Measurements from ENCODE around the gene NCR3LG1. TPM values are rescaled to one million over a fixed set of nuclear protein-coding genes. Genes with fewer than 3 reads are reported as not detected.
A peak's percentile ranks its signal among the peaks of the same experiment; 100 is the strongest.

Gene NCR3LG1
- total RNA-seq, 1 donor, result 1.3 TPM

DNA sequence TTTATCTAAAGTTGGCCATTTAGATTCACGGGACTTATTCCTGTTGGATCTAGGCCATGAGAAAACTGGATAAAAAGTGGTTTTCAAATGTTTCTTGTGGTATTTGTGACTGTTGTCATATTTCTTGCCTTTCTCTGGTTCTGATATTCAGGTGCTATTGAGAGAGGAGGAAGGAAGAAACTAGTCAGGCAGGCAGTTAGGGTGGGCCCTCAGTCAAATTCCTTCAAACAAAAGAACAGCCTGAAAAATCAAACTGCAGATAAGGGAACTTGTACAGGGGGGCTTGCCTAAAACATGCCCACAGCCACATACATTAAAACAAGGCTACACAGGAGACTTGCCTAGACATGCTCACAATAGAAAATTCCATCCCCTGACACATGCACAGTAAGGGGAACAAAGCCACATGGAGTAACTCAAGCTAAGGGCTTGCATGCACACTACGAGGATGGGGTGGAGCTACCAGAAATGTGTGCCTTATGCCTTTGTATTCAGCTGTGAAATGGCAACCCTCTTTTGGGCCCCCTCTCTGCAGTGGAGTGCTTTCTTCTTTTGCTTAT is 18.2 kb downstream of the NCR3LG1 start:
- no peak for DNase-seq (ENCODE audit: low read depth in 2 of 3, low spot score in 2 of 3)

DNA sequence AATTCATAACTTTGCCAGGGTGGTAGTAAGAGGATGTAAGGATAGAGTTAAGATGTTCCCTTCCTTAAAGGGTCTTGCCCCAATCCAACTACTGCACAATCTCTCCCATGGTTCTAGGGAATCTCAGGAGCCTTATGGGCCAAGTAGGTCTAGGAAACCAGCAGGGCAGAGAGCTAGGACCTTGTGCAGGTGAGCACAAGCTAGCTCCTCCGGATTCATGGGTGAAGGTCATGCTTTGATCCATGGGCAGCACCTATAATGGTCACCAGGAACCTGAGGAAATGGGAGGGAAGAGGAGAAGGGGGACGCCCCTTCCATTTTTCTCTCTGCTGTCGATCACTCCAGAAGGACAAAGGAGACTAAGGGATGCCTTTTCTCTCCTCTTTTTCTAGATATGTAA is 20.0 kb downstream of the NCR3LG1 start:
- peak in 1 of 3 donors; percentile 43 for DNase-seq (ENCODE audit: low read depth in 2 of 3, low spot score in 2 of 3)

DNA sequence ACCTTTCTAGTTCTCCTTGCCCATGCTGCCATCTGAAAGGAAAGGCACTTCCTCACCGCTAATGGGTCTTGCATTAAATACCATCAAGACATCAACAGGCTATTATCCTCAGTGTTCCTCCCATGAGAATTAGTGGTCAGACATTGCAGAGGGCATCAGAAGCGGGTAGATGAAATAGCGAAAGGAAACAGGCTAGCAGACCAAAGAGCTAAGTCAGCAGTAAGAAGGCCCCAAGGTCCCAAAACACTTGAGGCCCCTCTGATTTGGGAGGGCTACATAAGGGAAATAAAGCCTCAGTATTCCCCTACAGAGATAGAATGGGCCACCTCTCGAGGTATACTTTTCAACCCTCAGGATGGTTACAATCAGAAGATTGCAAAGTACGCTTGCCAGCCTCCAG is 23.9 kb downstream of the NCR3LG1 start:
- DNase-seq (ENCODE audit: low read depth in 2 of 3, low spot score in 2 of 3), result no peak

GRCh38 chr11:17376493-17376892 is 24.9 kb downstream of the NCR3LG1 start:
- no peak for DNase-seq (ENCODE audit: low read depth in 2 of 3, low spot score in 2 of 3)

DNA sequence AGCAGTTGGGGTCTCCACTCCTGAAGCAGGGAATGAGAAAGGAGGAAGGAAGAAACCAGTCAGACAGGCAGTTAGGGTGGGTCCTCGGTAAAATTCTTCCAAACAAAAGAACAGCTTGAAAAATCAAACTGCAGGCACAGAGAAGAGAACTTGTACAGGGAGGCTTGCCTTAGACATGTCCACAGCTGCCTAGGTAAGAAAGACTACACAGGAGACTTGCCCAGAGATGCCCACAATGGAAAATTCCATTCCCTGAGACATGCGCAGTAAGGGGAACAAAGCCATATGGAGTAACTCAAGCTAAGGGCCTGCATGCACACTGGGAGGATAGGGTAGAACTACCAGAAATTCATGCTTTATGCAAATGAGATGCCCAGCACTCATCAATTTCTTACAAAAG is 27.1 kb downstream of the NCR3LG1 start:
- no peak for DNase-seq (ENCODE audit: low read depth in 2 of 3, low spot score in 2 of 3)

- DNase-seq (ENCODE audit: low read depth in 2 of 3, low spot score in 2 of 3), result no peak
These were observed 28.0 kb downstream of the NCR3LG1 start for GRCh38 chr11:17379383-17380180.

- DNase-seq (ENCODE audit: low read depth in 2 of 3, low spot score in 2 of 3), result no peak
These were observed 29.6 kb downstream of the NCR3LG1 start for GRCh38 chr11:17381156-17381555.

GRCh38 chr11:17382046-17382728 is 30.6 kb downstream of the NCR3LG1 start:
- no peak for DNase-seq (ENCODE audit: low read depth in 2 of 3, low spot score in 2 of 3)

DNA sequence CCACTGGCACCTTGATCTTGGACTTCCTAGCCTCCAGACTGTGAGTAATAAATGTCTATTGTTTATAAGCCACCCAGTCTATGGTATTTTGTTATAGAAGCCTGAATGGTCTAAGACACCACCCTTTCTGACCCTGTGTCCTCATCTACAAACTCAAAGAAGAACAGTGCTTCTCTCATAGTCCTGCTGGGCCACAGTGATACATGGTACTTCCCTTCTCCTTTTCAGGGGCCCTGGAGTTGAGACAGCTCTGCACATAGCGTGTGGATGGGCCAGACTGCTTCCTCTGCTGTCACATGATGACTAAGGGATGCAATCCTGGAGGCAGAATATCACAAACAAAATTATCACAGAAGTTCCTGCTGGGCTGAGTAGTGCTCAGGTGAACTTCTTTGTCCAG is 31.9 kb downstream of the NCR3LG1 start:
- DNase-seq (ENCODE audit: low read depth in 2 of 3, low spot score in 2 of 3), result peak in 1 of 3 donors; percentile 12

GRCh38 chr11:17384002-17384511 is 32.5 kb downstream of the NCR3LG1 start:
- DNase-seq (ENCODE audit: low read depth in 2 of 3, low spot score in 2 of 3), result peak; percentile 70 to 88 (median 81)

DNA sequence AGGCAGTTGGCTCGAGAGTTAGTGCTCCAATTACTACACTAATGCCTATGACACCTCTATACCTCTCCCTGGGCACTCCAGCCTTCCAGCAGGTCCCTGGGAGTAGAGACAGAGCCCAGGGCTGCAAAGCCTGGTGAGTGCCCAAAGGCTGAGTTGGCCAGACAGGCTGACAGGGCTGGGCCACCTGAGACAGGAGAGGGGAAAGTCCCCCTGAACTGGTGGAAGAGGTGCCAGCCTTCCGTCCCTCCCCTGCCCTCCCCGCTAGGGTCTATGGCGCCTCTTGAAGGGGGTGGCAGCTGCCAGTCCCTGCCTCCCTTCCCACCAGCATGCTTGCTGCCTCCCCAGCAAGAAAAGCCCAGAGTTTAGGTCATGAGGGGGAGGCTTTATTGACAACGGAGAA is 33.9 kb downstream of the NCR3LG1 start:
- DNase-seq (ENCODE audit: low read depth in 2 of 3, low spot score in 2 of 3), result no peak

GRCh38 chr11:17385926-17386325 is 34.3 kb downstream of the NCR3LG1 start:
- no peak for DNase-seq (ENCODE audit: low read depth in 2 of 3, low spot score in 2 of 3)

- DNase-seq (ENCODE audit: low read depth in 2 of 3, low spot score in 2 of 3), result peak in 2 of 3 donors; percentile 38 to 63
These were observed 34.9 kb downstream of the NCR3LG1 start for GRCh38 chr11:17386331-17387084.

DNA sequence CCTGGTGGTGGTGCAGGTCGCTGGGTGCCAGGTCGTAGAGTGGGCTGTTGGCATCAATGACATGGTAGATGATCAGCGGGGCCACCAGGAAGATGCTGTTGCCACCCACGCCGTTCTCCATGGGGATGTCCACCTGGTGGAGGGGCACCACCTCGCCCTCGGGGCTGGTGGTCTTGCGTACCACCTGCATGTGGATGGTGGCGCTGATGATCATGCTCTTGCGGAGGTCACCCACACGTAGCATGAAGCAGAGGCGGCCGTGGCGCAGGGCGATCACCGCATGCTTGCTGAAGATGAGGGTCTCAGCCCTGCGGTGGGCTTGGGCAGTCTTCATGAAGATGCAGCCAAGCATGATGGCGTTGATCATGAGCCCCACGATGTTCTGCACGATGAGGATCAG is 35.7 kb downstream of the NCR3LG1 start:
- DNase-seq (ENCODE audit: low read depth in 2 of 3, low spot score in 2 of 3), result no peak

DNA sequence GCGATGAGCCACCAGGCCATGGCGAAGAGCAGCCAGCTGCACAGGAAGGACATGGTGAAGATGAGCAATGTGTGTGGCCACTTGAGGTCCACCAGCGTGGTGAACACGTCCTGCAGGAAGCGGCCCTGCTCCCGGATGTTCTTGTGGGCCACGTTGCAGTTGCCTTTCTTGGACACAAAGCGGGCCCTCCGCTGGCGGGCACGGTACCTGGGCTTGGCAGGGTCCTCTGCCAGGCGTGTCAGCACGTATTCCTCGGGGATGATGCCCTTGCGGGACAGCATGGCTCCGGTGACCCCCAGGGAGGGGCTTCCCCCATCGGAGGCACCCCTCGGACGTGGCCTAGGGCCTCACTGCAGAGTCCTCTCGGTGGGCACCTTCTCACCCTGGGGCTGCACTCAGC is 36.2 kb downstream of the NCR3LG1 start:
- no peak for DNase-seq (ENCODE audit: low read depth in 2 of 3, low spot score in 2 of 3)

- no peak for DNase-seq (ENCODE audit: low read depth in 2 of 3, low spot score in 2 of 3)
These were observed 37.1 kb downstream of the NCR3LG1 start, which contains the start of gene KCNJ11 for GRCh38 chr11:17388609-17389210. Gene KCNJ11, minus strand, starts transcription at chr11:17388659. Its CDS starts 568 bp downstream, at chr11:17388091.

GRCh38 chr11:17389211-17389956 is 37.8 kb downstream of the NCR3LG1 start:
- peak; percentile 68 to 76 (median 74) for DNase-seq (ENCODE audit: low read depth in 2 of 3, low spot score in 2 of 3)

GRCh38 chr11:17389957-17390649 is 38.5 kb downstream of the NCR3LG1 start:
- DNase-seq (ENCODE audit: low read depth in 2 of 3, low spot score in 2 of 3), result no peak

Measured in hematopoietic multipotent progenitor cell (in vitro differentiated cells).